ENCODE measurements around the gene ADGRL1.
"Not testable (repeated sequence)": the region's sequence is repeated elsewhere in the genome, so short reads cannot be mapped to it uniquely, and the experiment has no call there.

Gene ADGRL1

DNA sequence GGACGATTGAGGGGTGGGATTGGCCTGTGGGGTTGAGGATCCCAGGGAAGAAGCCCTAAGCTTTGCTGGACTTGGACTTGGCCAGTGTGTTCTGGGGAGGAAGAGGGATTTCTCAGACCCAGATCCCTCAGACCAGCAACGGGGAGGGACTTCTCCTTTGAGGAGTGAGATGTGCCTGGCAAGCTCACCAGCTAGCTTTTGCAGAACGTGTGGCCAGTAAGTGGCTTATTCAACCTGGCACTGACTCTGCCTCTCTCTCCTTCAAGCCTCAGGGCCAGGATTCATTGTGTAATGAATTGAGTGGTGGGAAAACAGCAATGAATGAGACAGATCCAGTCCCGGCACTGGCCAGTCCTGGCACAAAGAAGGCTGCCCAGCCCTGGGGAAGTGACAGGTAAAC, 11.9 kb upstream of the ADGRL1 start:
- not testable (repeated sequence) for DNase-seq

- no peak for DNase-seq
These were observed 8.6 kb upstream of the ADGRL1 start for GRCh38 chr19:14214580-14214979.

GRCh38 chr19:14210182-14210581, 4.2 kb upstream of the ADGRL1 start:
- DNase-seq, result not testable (repeated sequence)

GRCh38 chr19:14209401-14209800, 3.4 kb upstream of the ADGRL1 start:
- not testable (repeated sequence) for DNase-seq

- not testable (repeated sequence) for DNase-seq
These were observed 2.5 kb upstream of the ADGRL1 start for GRCh38 chr19:14208496-14208895.

DNA sequence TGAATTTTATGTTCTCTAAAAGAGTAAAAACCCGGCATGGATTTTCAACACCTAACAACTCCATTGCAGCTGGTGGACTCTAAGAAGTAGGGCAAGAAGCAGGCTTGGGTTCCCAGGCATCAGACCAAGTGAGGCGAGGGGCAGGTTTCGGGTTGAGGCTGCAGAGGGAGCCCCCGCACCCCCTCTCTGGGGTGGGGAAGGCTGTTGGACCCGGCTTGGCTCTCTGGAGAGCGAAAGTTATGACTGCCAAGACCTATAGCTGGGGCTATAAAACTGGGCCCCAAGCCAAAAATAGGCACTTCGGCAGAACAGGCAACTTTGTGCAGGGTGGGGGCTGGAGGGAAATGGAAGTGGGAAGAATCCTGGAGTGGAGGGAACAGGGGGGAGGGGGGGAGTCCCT, 1.8 kb upstream of the ADGRL1 start:
- not testable (repeated sequence) for DNase-seq

- peak; percentile 68 for DNase-seq
These were observed 1.1 kb upstream of the ADGRL1 start for GRCh38 chr19:14206737-14207726.

DNA sequence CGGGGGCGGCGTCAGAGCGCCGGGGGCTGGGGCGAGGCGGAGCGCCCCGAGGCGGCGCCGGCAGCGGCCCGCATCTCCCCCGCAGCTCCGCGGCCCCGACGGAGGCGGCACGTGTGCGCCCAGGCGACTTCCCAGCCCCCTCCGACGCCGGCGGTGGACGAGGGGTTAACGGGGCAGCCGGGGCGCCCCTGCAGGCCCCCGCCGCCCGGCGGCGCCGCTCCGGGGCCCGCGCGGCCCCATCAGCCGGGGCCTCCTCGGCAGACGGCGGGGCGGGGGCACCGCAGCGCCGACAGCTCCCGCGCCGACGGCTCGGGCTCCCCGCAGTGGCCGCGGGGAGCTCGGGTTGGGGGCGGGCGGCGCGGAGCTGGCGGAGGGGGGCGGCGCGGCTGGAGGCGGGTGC, 339 bp upstream of the ADGRL1 start:
- not testable (repeated sequence) for DNase-seq

DNA sequence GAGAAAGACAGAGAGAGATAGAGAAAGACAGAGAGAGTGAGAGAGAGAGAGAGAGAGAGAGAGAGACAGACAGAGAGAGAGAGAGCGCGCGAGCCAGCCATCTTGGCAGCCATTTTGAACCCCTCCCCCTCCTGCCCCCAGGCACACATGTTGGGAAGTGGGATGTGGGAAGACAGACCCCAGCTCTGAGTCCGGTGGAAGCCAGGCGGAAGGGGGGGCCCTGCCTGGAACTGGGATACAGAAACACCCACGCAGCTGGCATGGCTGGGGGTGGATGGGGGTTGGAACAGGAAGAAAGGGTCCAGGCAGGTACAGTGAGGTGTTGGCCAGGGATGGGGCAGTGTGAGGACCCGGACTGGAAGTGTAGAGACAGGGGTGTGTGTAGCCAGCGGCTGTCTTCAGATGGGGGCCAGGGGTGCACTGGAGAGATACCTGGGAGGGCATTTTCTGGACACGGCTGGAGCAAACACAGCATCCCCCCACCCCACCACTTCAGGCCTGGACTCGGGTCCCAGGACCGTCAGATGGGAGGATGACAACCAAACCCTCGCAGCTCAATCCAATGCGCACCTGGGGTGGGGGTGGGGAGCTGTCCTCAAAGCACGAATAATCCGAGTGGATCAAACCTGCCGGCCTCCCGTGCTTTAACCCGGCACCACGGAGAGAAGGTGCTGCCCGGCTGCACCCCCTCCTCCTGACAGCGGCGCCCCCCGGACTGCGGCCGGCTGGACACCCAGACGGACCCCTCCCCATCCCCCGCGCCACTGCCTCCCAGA, 1.1 kb downstream of the ADGRL1 start:
- DNase-seq, result not testable (repeated sequence)

DNA sequence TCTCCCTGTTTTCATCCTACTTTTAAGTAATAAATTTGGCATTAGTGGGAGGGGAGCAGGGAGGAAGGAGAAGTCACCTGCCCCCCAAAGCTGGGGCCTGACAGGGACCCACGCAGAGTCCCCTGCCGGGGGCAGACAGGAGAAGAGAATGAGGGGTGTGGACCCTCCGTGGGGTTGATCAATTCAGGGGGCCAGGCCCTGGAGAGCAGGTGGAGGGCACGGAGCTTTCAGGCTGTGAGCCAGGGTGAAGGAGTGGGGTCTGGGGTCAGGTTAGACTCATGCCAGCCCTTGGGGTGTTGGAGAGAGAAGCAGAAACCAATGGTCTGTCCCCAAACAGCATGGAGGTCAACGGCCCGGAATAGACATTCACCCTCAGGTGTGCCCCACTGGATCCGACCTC, 1.8 kb downstream of the ADGRL1 start:
- not testable (repeated sequence) for DNase-seq

GRCh38 chr19:14203788-14204187, 2.2 kb downstream of the ADGRL1 start:
- DNase-seq, result not testable (repeated sequence)

DNA sequence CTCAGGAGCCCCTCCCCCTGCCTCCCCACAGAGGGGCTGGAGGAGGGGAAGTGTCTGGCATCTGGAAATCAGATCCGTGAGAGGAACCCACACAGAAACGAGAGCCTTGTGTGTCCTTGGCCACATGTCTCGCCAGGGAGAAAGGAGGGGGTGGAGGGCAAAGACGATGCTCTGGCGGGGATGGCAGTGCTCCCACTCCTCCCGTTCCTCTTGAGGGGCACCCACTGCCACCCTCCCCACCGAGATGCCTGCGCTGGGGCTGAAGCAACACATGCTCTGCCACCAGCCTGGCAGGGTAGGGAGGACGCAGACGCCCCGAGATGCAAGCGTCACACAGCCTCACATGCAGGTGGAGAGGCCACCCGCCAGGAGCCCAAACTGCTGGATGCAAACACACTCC, 2.8 kb downstream of the ADGRL1 start:
- no peak for DNase-seq

- not testable (repeated sequence) for DNase-seq
These were observed 4.5 kb downstream of the ADGRL1 start for GRCh38 chr19:14201481-14201880.

- DNase-seq, result not testable (repeated sequence)
These were observed 5.7 kb downstream of the ADGRL1 start for GRCh38 chr19:14200147-14200841.

- DNase-seq, result no peak
These were observed 7.3 kb downstream of the ADGRL1 start for GRCh38 chr19:14198384-14199376.

DNA sequence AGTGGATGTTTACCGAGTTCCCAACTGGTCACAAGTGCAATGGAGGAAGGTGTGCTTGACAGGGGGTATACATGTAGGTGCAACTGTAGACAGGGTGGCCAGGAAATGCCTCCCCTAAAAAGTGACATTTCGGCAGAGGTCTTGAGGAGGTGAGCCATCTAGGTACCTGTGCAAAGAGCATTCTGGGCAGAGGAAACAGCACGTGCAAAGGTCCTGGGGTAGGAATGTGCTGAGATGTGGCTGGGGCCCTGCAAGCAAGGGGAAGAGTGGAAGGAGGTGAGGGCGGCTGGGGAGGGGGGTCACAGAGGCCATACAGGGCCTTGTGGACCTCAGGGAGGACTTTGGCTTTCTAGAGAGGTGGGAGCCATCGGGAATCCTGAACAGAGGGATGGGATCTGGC, 8.1 kb downstream of the ADGRL1 start:
- no peak for DNase-seq

DNA sequence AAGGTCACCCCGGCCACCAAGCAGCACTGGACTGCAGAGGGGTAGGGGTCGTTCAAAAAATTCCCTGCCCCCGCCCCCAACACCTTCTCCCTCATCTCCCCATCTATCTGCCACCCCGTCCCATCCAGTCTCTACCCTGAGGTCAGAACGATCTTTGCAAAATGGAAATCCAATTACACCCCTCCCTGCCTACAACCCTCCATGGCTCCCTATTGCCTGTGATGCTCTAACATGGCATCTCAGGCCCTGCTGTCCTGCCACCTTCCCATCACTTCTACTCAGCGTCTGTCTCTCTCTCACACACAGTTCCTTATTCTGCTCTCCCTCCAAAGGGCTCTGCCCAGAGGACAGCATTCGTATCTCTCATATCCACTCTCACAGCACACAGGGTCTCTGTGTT, 8.7 kb downstream of the ADGRL1 start:
- DNase-seq, result not testable (repeated sequence)

- not testable (repeated sequence) for DNase-seq
These were observed 9.9 kb downstream of the ADGRL1 start for GRCh38 chr19:14196105-14196504.

DNA sequence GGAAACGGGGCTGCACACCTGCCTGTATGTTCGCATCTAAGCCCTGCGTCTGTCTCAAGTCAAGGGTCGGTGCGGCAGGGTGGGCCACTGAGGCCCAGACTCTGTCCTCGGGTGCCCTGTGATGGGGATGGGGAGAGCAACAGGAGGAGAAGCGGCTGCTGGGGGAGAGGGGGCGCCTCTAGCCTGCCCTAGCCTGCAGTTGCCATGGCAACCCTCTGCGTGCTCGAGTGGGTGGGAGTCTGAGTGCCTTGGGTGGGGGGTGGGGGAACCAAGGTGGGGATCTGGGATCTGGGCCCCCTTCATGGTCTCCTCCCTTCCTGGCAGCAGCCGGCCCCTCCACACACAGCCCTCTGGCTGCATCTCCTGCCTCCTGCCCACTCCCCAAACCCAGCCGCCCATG, 10.8 kb downstream of the ADGRL1 start:
- DNase-seq, result not testable (repeated sequence)

DNA sequence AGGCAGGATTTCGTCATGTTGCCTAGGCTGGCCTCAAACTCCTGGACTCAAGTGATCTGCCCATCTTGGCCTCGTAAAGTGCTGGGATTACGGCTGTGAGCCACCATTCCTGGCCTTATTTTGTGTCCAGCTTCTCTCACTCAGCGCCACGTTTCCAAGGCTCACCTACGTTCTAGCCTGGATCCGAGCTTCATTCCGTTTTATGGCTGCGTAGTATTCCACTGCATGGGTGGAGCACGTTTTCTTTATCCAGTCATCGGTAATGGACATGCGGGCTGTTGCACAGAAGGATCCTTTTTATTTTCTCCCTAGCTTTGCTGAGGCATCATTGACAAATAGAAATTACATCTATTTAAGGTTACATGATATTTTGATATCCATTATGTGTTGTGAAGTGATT, 16.6 kb downstream of the ADGRL1 start:
- no peak for DNase-seq

DNA sequence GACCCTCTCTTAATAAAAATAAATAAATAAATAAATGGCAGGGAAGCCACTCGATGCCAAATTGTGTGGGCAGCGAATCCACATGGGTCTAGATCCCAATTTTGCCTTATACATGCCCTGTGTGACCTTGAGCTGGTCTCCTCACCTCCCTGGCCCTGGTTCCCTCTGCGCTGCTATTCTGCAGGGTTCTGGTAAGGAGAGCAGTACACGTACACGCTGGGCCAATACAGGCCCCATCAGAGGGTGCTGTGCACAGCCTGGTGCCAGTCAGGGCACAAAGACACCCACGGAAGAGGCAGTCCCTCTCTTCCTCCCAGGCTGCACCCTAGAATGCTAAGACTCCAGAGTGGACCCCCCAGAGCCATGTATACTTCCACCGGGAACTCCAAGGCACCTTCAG, 17.9 kb downstream of the ADGRL1 start:
- DNase-seq, result not testable (repeated sequence)

- DNase-seq, result no peak
These were observed 18.4 kb downstream of the ADGRL1 start for GRCh38 chr19:14187561-14187960.

All from 8988T (cell line).